AG09309 (cell line): Measurements from ENCODE around the gene GPX4.
A peak's percentile ranks its signal among the peaks of the same experiment; 100 is the strongest.

Experiments used
- DNase-seq: peaks from one replicate; pipeline ENCODE4 v3.0.0-alpha.2; 2010; ENCODE audit warnings: low read depth
- H3K4me3 ChIP-seq: 2 replicates; pipeline ENCODE4 v1.5.1; 2011; ENCODE audit warnings: mild to moderate bottlenecking, low read depth, low read length, moderate library complexity; ENCODE audit not compliant: control insufficient read depth
- CTCF ChIP-seq: IDR thresholded peaks from 2 replicates; pipeline ENCODE4 v1.5.1; 2011; ENCODE audit warnings: mild to moderate bottlenecking, low read depth, low read length, inconsistent platforms; ENCODE audit not compliant: insufficient read depth, control insufficient read depth; ENCODE audit errors: missing control alignments

GPX4 gene

GRCh38 chr19:1147934-1148549, 44.2 kb downstream of the GPX4 start:
- H3K4me3 ChIP-seq: no peak overlapping the region
- DNase-seq: no peak
- TF ChIP-seq CTCF: no peak

GRCh38 chr19:1149259-1150045, 45.7 kb downstream of the GPX4 start:
- no peak overlapping the region for H3K4me3 ChIP-seq
- no peak for DNase-seq

GRCh38 chr19:1150333-1151036, 46.7 kb downstream of the GPX4 start:
- DNase-seq: no peak
- no peak for TF ChIP-seq CTCF
- no peak overlapping the region for H3K4me3 ChIP-seq

More at GRCh38 chr19:1149259-1150045, 45.7 kb downstream of the GPX4 start:
- no peak for TF ChIP-seq CTCF

GRCh38 chr19:1151037-1151724, 47.4 kb downstream of the GPX4 start:
- TF ChIP-seq CTCF: no peak
- H3K4me3 ChIP-seq: no peak overlapping the region
- DNase-seq: no peak

- no peak for DNase-seq
- no peak overlapping the region for H3K4me3 ChIP-seq
- no peak for TF ChIP-seq CTCF
Observed at GRCh38 chr19:1151917-1152587, 48.3 kb downstream of the GPX4 start.

- TF ChIP-seq CTCF: no peak
- peak overlapping the region; percentile 36 for H3K4me3 ChIP-seq
- no peak for DNase-seq
Observed at GRCh38 chr19:1153891-1154730, 50.3 kb downstream of the GPX4 start.
